OCI-LY7 (cell line): ENCODE measurements around the gene ASB10.

Source experiments
- EZH2phosphoT487 ChIP-seq: fragments of 200-600 bp; sonication (generic); IDR thresholded peaks from 2 replicates; pipeline ENCODE4 v1.6.1; 2018; ENCODE audit warnings: low read depth, borderline replicate concordance, mild to moderate bottlenecking, mixed run types, antibody characterized with exemption, low read length, moderate library complexity, mixed read lengths
- TF ChIP-seq, protein P1 (sequence below): fragments of 200-600 bp; sonication (generic); conservative IDR thresholded peaks from 2 replicates; pipeline ENCODE4 v1.5.1; 2014; ENCODE audit warnings: mild to moderate bottlenecking, antibody characterized with exemption, low read length, moderate library complexity, mixed read lengths

DNA sequence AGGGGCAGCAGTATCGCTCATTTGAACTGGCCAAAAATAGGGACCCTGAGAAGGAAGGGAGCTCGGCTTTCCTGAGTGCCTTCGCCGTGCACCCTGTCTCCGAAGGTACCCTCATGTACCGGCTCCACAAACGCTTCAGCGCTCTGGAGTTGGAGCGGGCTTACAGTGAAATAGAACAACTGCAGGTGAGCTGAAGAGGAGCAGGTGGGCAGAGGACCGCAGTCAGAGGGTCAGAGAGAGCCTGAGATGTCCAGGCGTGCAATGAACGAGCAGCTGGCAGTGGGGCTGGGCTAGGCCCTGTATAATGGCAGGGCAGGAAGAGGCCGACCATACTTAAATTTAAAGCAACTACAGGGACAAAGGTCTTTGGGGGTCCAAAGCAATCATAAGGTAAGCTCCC lies 49.4 kb upstream of the ASB10 start:
- TF ChIP-seq, protein P1, sequence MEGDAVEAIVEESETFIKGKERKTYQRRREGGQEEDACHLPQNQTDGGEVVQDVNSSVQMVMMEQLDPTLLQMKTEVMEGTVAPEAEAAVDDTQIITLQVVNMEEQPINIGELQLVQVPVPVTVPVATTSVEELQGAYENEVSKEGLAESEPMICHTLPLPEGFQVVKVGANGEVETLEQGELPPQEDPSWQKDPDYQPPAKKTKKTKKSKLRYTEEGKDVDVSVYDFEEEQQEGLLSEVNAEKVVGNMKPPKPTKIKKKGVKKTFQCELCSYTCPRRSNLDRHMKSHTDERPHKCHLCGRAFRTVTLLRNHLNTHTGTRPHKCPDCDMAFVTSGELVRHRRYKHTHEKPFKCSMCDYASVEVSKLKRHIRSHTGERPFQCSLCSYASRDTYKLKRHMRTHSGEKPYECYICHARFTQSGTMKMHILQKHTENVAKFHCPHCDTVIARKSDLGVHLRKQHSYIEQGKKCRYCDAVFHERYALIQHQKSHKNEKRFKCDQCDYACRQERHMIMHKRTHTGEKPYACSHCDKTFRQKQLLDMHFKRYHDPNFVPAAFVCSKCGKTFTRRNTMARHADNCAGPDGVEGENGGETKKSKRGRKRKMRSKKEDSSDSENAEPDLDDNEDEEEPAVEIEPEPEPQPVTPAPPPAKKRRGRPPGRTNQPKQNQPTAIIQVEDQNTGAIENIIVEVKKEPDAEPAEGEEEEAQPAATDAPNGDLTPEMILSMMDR = no peak
- no peak for TF ChIP-seq EZH2phosphoT487
